Measurements from ENCODE around the gene TRA2A. TPM values are rescaled to one million over a fixed set of nuclear protein-coding genes. Genes with fewer than 3 reads are reported as not detected.
A peak's percentile ranks its signal among the peaks of the same experiment; 100 is the strongest.

The TRA2A gene
- total RNA-seq, 1 donor from 2014 or later, result 27.7 TPM

DNA sequence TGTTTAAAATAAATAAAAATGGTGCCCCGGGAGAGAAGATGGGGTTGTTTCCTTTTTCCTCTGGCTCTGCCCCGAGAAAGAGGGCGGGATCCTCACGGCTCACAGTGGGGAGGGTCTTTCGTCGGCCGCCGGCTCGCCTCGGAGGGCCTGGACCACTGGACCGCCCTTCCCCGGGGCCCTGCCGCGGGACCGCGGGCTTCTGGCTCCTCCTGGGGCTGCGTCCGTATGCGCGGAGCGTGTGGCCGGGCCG is 58.0 kb downstream of the TRA2A start:
- ATAC-seq (no peak), DNase-seq (ENCODE audit: missing footprints) (no peak)
- intact Hi-C loops (cut with DNase I), result no loop called here

DNA sequence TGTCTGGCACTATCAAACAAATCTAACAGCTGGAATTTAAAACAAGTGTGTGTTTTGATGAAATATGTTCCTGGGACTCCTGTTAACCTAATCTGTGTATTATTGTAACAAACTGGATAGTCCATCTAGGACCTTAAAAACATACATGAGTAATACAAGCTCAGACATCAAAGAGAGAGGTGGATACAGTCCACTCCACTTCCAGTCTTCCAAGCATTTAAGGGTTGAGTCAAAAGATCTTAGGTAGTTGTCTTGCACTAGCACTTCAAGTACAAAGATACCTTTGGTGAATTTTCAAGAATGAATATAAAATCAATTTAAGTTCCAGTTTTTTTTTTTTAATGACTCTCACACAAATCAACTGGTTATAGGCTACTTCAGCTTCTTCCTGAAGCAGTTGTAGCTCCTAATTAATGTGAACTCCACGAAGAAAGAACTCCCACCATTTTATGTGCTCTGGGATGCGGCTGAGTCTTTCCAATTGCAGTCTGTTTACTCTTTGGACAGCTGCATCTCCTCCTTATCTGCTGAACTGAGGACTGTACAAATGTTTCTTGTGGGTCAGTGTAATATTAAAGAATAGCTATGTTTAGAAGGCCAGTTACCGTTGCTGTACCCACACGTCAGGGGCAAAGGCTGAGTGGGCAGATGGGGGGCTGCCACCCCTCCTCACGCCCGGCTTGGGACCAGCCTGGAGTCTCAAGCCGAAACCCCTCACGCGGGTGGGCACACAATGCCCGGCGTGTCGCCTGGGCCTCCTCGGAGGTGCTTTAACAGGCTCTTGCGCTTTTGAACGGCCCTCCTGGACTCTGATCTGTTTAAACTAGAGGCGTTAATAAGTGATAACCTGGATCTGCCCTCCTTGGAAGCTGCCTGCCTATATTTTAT is 58.6 kb downstream of the TRA2A start:
- DNase-seq (ENCODE audit: missing footprints) (no peak), ATAC-seq (no peak)
- intact Hi-C loops (cut with DNase I), result no loop called here

DNA sequence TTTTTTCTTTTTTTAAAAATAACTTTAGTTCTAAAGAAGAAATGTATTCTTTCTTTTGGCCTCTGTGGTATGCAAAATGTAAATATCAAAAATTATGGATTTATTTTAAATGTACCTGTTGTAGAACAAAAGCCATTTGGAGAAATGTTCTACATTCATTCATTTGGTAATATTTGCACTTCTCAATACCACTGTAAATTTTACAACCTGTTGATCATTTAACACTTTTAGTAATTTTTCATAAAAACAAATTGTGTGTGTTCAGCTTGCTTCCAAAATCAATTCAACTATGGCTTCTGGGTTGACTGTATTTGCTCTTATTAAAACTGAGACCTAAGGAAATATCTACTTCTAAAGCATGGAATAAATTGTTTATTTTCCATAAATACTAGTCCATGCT is 59.2 kb downstream of the TRA2A start:
- DNase-seq (ENCODE audit: missing footprints) (no peak), ATAC-seq (no peak)
- intact Hi-C loops (cut with DNase I), result no loop called here

DNA sequence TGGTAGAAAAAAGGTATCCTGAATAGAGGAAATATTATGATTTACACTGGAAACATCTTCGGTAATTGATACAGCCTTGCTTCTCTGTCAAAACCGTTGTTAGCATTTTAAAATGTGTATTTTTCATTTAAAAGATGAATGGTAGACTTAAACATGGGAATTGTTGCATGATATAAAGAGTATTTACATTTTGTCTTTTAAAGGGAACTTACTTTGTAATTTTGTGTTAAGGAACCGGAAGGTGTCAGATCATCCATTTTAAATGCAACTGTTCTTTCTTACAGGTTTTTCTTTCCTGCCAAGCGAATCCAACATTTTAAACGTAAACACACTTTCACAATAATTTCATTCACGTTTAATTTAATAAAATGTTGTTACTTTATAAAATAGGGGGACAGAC is 59.7 kb downstream of the TRA2A start:
- intact Hi-C loops (cut with DNase I), result no loop called here
- ATAC-seq (no peak), DNase-seq (ENCODE audit: missing footprints) (no peak)

DNA sequence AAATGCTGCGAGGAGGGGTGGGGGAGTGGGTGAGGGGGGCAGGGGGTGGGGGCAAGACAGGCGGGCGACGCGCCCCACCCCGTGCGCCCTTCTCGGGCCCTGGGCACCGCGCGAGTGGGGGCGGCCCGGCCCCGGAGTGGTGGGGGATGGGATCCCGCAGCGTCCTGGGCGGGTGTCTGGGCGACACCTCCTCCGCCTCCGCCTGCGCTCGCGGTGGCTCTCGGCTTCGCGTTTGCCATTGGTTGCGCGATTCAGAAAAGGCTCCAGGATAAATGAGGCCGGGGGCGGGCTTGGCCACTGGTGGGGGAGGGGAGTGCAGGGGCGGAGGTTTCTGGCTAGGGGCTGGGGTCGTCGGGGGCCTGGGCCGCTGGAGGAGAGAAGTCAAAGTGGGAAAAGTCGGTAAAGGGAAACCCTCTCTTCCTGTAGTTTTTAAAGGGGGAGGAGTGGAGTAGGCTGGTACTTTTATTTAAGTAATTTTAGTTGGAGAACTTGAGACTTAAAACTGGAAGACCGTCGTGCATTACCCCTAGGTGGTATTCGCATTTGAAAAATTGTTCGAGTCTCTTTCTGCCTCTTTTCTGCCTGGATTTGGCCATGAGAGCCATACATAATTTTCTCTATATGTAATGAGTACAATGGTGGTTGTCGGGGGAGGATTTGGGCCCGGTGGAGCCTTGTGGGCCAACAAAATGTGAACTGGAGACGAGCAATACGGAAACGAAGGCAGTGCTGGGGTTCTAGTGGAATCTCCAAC is 60.5 kb downstream of the TRA2A start:
- no peak for DNase-seq (ENCODE audit: missing footprints)
- intact Hi-C loops (cut with DNase I), result no loop called here
- no peak for ATAC-seq

DNA sequence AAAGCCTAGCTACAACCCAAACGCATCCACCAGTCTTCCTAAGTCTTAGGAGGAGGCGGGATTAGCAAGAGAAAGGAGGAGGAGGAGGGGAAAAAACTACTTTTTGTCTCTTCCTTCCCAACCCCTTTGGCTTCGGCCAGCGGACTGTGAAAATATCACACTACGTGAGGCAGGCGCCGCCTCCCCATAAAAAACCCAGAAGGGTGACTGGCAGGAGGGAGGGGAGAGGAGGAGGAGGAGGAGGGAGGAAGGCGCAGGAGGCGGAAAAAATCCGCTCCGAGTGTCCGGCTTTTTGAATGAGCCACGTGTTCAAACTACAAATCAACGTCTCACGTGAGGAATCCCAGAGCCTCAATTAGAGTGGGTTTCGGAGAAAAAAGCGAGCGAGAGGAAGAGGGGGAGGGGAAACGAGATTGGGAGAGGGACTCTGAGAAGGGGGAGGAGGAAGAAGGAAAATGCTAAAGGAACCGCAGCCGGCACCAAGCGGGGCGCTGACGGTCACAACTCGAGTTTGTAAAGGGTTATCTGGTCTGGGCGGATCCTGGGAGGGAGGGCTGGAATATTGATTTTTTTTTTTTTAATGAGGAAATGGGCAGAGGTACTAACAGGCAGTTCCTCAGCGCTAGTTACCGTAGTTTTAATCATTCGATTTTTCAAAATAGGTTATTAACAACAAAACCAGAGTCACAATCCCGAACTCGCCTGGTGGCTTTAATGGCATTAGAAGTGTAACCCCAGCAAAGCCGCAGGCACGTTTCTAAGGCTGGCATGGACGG is 61.3 kb downstream of the TRA2A start, which contains the start of gene IGF2BP3:
Gene IGF2BP3, minus strand, starts transcription at position 162 of the 776 bp plus-strand sequence. CDS start 381 bp downstream, outside the sequence.
- ATAC-seq (no peak), DNase-seq (ENCODE audit: missing footprints) (no peak)
- intact Hi-C loops (cut with DNase I), result no loop called here

DNA sequence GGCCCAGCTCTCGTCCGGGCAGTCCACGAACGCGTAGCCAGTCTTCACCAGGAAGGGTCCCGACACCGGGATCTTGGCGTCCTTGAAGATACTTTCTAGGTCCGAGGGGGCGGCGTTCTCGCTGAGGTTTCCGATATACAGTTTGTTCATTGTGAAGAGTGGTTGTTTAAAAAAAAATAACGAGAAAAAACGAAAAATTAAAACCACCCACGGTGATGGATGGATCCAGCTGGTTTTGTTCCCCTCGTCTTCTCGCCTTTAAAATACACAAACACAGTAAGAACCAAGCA is 61.9 kb downstream of the TRA2A start:
- DNase-seq (ENCODE audit: missing footprints) (no peak), ATAC-seq (no peak)
- intact Hi-C loops (cut with DNase I), result no loop called here

DNA sequence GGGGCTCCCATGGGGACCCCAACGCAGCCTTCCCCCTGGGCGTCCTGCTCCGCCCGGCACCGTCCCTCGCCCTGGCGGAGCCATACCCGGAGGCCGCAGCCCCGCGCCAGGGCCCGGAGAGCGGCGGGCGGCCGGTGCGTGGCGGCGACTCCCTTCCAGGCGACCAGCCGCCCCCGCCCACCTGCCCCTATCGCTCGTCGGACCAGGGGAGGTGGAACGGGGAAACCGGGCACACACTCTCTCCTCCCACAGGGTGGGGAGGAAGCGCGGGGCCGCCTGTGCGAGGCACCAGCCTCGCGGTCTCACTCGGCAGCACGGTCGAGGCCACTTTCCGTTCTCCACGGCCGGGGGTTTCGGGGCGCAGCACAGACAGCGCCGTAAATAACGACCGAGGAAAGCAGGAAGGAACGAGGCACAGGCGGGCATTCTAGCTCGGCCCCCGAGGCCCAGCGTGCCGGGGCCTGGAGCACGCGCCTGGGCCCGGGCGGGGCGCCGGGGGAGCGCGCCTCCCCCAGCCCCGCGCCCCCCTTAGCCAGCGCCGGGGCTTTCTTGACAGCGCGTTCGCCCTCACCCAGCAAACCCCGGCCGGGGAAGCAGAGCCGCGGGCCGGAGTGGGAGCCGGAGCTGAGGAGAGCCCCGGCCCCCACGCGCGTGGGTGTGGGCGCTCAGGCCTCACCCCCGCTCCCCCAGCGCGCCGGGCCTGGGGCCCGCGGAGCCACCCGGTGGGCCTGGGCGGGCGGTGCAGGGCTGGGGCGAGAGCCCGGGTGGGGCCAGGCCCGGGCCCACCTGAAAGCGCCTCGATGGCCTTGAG is 62.4 kb downstream of the TRA2A start:
- intact Hi-C loops (cut with DNase I), result no loop called here
- DNase-seq (ENCODE audit: missing footprints) (no peak), ATAC-seq (peak; percentile 28)

DNA sequence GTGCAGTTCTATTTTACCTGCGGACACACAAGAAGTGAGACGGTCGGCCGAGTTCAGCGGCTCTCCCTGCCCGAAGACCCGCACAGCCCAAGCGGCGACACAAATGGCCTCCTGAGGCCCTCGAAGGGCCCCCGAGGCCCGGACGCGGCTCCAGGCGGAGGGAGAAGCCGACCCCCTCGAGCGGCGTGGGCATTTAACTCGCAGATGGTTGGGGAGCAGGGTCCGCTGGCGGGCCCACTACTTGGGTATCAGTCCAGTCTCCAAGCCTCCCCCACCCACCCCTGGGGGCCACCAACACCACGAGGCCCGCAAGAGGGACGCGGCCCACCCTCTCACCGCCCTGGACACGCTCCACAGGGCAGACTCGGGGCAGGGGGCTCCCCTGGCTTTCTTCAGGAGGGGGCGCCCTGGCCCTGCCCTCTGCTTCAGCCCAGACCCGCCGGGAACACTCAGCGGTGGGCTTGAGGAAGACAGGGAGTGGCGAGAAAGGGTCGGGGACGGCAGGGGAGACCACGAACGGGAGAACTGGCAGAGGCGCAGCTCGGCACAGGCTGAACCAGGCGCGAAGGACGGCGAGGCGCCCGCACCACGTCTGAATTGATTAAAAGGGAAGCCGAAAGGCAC is 63.1 kb downstream of the TRA2A start:
- no peak for DNase-seq (ENCODE audit: missing footprints)
- intact Hi-C loops (cut with DNase I), result no loop called here
- ATAC-seq, result no peak

DNA sequence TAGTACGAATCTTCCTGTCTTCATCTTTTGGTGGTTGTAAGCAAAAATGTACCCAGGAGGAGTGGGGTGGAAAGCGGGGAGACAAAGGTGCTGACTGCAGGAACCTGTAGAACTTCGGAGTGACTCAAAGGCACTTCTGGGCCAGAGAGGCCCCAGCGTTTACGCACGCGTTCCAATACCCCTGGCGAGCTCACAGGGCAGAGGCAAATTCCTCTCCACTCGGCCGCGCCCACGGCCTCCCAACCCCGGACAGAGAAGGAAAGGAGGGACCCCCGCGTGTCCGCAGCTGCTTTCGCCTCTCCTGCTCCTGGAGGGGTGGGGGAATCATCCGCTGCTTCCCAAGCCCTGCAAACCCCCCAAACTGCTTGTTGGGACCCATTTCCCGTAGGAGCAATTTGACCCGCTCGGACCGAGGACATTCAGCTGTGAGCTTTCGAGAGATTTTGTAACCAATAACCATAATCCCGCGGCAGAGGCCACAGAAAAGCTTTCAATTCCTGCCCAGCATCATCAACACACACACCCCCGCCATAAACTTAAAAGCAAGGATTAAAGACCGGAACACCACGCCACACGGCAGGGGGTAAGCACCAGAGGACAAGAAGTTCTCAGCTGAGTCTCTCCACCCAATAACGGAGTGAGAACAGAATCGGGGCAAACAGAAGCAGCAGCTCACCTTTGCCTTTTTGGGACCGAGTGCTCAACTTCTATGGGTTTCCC is 63.8 kb downstream of the TRA2A start:
- no peak for DNase-seq (ENCODE audit: missing footprints)
- intact Hi-C loops (cut with DNase I), result no loop called here
- no peak for ATAC-seq

DNA sequence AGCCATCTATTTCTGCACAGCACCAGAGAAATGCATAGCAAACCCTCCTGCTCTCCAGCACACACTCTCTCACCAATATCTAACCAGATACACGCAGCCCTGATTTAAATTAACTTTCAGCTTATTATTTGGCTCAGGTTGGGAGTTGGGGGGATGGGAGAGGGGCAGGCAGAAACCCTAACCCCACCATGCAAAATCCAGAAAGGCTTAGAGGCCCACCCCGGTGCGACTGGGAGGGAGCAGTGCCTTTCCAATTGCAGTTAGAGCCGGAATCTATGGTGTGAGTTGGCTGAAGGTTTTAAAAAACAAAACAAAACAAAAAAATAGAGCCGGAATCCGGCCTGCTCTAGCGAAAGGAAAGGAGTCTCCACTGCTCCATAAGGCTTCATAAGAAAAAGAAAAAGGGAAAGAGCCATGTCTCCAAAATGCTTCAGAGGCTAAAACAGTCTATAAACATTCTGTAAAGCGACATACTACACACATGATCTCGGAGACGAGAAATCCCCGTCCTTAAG is 64.4 kb downstream of the TRA2A start:
- DNase-seq (ENCODE audit: missing footprints) (no peak), ATAC-seq (no peak)
- intact Hi-C loops (cut with DNase I), result no loop called here

DNA sequence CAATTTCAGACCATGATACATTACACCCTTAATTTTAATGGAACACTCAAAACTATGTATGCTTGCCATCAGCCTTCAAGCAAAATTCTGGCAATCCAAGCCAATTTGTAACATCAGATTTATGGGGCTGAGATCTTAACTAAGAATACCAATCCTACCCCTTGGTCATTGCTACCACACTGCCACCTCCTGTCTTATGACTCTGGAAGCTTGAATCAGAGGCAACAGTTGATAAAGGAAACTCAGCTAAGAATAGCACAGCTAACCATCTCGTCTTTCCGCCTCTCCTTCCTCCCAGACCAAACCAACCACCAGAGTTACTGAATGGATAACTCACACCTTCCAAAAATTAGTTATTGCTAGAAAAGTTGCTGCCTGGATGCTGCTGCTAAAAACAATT is 68.9 kb downstream of the TRA2A start:
- intact Hi-C loops (cut with DNase I), result loop anchor here (5.0 kb wide), 1 partner anchor 186 kb away; no protein-coding TSS in a partner anchor
- DNase-seq (ENCODE audit: missing footprints) (no peak), ATAC-seq (peak; percentile 64)

DNA sequence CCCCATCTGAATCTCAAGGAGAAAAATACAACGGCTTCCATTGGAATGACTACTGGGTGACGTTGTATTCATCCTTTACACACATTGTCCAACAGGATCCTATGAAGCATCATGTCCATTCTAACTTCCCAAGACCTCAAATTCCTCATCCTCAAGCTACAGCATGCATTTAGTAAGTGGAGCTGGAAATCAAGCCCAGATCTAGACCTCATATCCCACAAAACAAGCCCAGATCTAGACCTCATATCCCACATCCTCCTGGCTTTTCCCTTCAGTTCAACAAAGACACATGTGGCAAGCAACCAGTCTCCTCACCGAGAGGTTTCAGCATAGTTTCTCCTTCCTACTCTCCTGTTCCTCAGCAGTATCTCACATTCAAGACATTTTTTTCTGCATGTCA is 73.7 kb downstream of the TRA2A start:
- ATAC-seq (no peak), DNase-seq (ENCODE audit: missing footprints) (no peak)
- intact Hi-C loops (cut with DNase I), result no loop called here

DNA sequence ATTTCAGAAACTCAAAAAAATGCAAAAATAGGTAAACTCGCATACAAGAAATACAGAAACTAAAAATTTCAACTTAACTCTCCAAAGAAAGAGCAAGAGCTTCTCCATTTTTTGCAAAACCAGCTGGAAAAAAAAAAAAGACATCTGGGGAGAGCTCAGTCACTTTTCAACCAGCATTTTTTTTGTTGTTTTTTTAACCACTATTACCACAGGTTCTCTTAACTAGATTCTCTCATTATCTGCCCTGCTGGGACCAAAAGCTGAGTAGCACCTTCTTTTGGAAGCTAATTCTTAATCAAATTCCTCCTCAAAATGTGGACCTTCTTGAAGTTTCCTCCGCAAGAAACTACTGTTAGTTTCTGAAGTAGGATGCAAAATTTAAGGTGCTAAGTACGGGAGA is 75.7 kb downstream of the TRA2A start:
- DNase-seq (ENCODE audit: missing footprints) (no peak), ATAC-seq (no peak)

DNA sequence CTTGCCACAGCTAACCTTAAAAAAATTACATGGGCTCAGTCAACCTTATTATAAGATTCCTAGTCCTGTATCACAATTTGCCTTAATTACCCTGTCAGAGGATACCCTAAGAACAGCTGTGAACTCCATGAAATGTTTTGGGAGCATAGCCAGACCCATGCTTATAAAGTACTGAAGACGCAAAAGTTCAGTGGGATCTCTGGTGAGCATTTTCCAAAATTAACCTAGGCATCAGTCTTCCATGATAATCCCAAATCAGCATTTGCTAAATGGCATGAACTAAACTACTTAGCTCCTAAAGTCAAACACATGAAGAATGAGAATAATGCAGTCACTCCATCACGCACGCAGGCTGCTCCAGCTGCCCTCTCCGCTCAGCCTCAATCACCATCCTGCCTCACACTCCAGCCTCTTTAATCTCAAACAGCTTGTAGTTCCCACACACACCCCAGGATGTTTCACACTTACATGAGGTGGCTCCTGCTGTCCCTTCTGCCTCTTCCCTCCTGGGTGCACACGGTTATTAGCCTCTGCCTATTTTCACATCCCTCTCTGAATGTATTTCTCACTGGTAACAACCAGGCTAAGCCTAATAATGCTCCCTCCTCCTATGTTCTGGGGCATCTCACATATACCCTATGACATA is 76.8 kb downstream of the TRA2A start:
- intact Hi-C loops (cut with DNase I), result no loop called here
- ATAC-seq (no peak), DNase-seq (ENCODE audit: missing footprints) (no peak)

More for the DNA sequence above, 75.7 kb downstream of the TRA2A start:
- intact Hi-C loops (cut with DNase I), result no loop called here

All from Right ventricle myocardium inferior (tissue), 1 donor.